ENCODE results near the gene ZFYVE28. TPM values are rescaled to one million over a fixed set of nuclear protein-coding genes. Genes with fewer than 3 reads are reported as not detected.
"Not testable (repeated sequence)": the region's sequence is repeated elsewhere in the genome, so short reads cannot be mapped to it uniquely, and the experiment has no call there.

Gene ZFYVE28
- total RNA-seq, 2 donors from 2014 or later: 29.6 to 31.6 TPM

- H3K4me3 ChIP-seq: no peak overlapping the region
These were observed 14.6 kb upstream of the ZFYVE28 start for GRCh38 chr4:2432991-2433530.

GRCh38 chr4:2432004-2432403 is 13.6 kb upstream of the ZFYVE28 start:
- intact Hi-C loops (cut with DNase I): no loop called here
- Histone ChIP-seq H3K27ac (no peak overlapping the region), H3K36me3 (no peaks in the 10 kb centered on the region), H3K4me1 (no peaks in the 10 kb centered on the region), H3K9ac (ENCODE audit: low read depth in 2 of 2, low read length in 2 of 2) (no peak overlapping the region), H3K9me3 (no peaks in the 10 kb centered on the region), H3K4me3 (no peak overlapping the region), H3K27me3 (no peaks in the 10 kb centered on the region)
- TF ChIP-seq CTCF (IDR thresholded peaks at IDR 0.05): no peak
- DNase-seq: no peak

More at GRCh38 chr4:2432991-2433530, 14.6 kb upstream of the ZFYVE28 start:
- Histone ChIP-seq H3K9ac (ENCODE audit: low read depth in 2 of 2, low read length in 2 of 2) (no peak overlapping the region), H3K36me3 (no peaks in the 10 kb centered on the region), H3K27me3 (no peaks in the 10 kb centered on the region), H3K9me3 (no peaks in the 10 kb centered on the region), H3K4me1 (no peaks in the 10 kb centered on the region), H3K27ac (no peak overlapping the region)
- TF ChIP-seq CTCF (IDR thresholded peaks at IDR 0.05): no peak
- no peak for DNase-seq
- intact Hi-C loops (cut with DNase I): no loop called here

- DNase-seq; H3K27ac ChIP-seq; intact Hi-C loops (cut with DNase I); H3K9me3 ChIP-seq; H3K36me3 ChIP-seq; H3K9ac ChIP-seq (ENCODE audit: low read depth in 2 of 2, low read length in 2 of 2); H3K27me3 ChIP-seq; H3K4me1 ChIP-seq; H3K4me3 ChIP-seq: not testable (repeated sequence)
These were observed 11.7 kb upstream of the ZFYVE28 start for GRCh38 chr4:2429945-2430757.

GRCh38 chr4:2428496-2429213 is 10.2 kb upstream of the ZFYVE28 start:
- Histone ChIP-seq H3K27me3 (no peaks in the 10 kb centered on the region), H3K9me3 (no peaks in the 10 kb centered on the region), H3K36me3 (no peaks in the 10 kb centered on the region), H3K4me1 (no peaks in the 10 kb centered on the region), H3K27ac (no peak overlapping the region), H3K4me3 (no peak overlapping the region), H3K9ac (ENCODE audit: low read depth in 2 of 2, low read length in 2 of 2) (no peak overlapping the region)
- DNase-seq: no peak
- intact Hi-C loops (cut with DNase I): no loop called here
- TF ChIP-seq CTCF (IDR thresholded peaks at IDR 0.05): no peak

- Histone ChIP-seq H3K9me3 (no peaks in the 10 kb centered on the region), H3K4me3 (no peak overlapping the region), H3K4me1 (no peaks in the 10 kb centered on the region), H3K9ac (ENCODE audit: low read depth in 2 of 2, low read length in 2 of 2) (no peak overlapping the region), H3K27ac (no peak overlapping the region), H3K27me3 (no peaks in the 10 kb centered on the region), H3K36me3 (no peaks in the 10 kb centered on the region)
- intact Hi-C loops (cut with DNase I): no loop called here
- no peak for TF ChIP-seq CTCF (IDR thresholded peaks at IDR 0.05)
- no peak for DNase-seq
These were observed 9.2 kb upstream of the ZFYVE28 start for GRCh38 chr4:2427383-2428334.

Data from colonic mucosa (tissue), 4 donors.